DND-41 (cell line): Measurements from ENCODE around the gene MON1A.

Experiments used
- ATAC-seq: fragments of 200-7000 bp; cut with Tn5 transposase; 3 replicates; pipeline ENCODE4 v1.9.1; 2021; ENCODE audit warnings: low read depth; ENCODE audit not compliant: insufficient read depth
- DNase-seq: peaks from one replicate; pipeline ENCODE4 v3.0.0-alpha.2; 2020
- H2AFZ ChIP-seq: 2 replicates; pipeline ENCODE4 v1.6.0; 2012; ENCODE audit warnings: low read depth, low read length
- H3K27ac ChIP-seq: 2 replicates; pipeline ENCODE4 v1.5.1; 2012; ENCODE audit warnings: low read length, inconsistent platforms
- H3K27me3 ChIP-seq: fragments of 200-600 bp; sonication (generic); 2 replicates; pipeline ENCODE4 v1.6.0; 2012; ENCODE audit warnings: low read length, mild to moderate bottlenecking, inconsistent platforms; ENCODE audit not compliant: insufficient read depth, poor library complexity
- H3K36me3 ChIP-seq: 2 replicates; pipeline ENCODE4 v1.5.1; 2012; ENCODE audit warnings: low read length, inconsistent platforms; ENCODE audit not compliant: insufficient read depth
- H3K4me1 ChIP-seq: 2 replicates; pipeline ENCODE4 v1.5.1; 2012; ENCODE audit warnings: mild to moderate bottlenecking, low read length; ENCODE audit not compliant: insufficient read depth
- H3K4me2 ChIP-seq: 2 replicates; pipeline ENCODE4 v1.6.0; 2012; ENCODE audit warnings: mild to moderate bottlenecking, moderate library complexity, low read length, inconsistent platforms; ENCODE audit not compliant: insufficient read depth
- H3K4me3 ChIP-seq, 2 experiments: fragments of 200-600 bp in 1 of 2; shearing (Covaris generic) in 1 of 2; 2 replicates each; pipeline ENCODE4 v1.5.1; 2012 to 2016; ENCODE audit warnings: inconsistent platforms in 2 of 2, low read length in 2 of 2, mild to moderate bottlenecking in 2 of 2, low read depth in 1 of 2, moderate library complexity in 1 of 2
- H3K79me2 ChIP-seq: 2 replicates; pipeline ENCODE4 v1.6.0; 2012; ENCODE audit warnings: low read length, inconsistent platforms; ENCODE audit not compliant: insufficient read depth
- H3K9ac ChIP-seq: 2 replicates; pipeline ENCODE4 v1.6.0; 2012; ENCODE audit warnings: low read depth, mild to moderate bottlenecking, inconsistent platforms, low read length, moderate library complexity
- H3K9me3 ChIP-seq: 2 replicates; pipeline ENCODE4 v1.5.1; 2012; ENCODE audit warnings: low read length, moderate library complexity, mild to moderate bottlenecking, inconsistent platforms; ENCODE audit not compliant: insufficient read depth, severe bottlenecking
- H4K20me1 ChIP-seq: 2 replicates; pipeline ENCODE4 v1.6.0; 2012; ENCODE audit warnings: low read length; ENCODE audit not compliant: insufficient read depth
- EZH2 ChIP-seq: IDR thresholded peaks from 3 replicates; pipeline ENCODE4 v1.6.1; 2012; ENCODE audit warnings: borderline replicate concordance, low read depth, mild to moderate bottlenecking, moderate library complexity, low read length, inconsistent platforms; ENCODE audit not compliant: severe bottlenecking
- TF ChIP-seq, protein P1 (sequence below): IDR thresholded peaks from 2 replicates; pipeline ENCODE4 v1.5.1; 2012; ENCODE audit warnings: borderline replicate concordance, low read length, moderate library complexity, mild to moderate bottlenecking; ENCODE audit not compliant: poor library complexity, severe bottlenecking; ENCODE audit errors: extremely low read depth

MON1A gene

DNA sequence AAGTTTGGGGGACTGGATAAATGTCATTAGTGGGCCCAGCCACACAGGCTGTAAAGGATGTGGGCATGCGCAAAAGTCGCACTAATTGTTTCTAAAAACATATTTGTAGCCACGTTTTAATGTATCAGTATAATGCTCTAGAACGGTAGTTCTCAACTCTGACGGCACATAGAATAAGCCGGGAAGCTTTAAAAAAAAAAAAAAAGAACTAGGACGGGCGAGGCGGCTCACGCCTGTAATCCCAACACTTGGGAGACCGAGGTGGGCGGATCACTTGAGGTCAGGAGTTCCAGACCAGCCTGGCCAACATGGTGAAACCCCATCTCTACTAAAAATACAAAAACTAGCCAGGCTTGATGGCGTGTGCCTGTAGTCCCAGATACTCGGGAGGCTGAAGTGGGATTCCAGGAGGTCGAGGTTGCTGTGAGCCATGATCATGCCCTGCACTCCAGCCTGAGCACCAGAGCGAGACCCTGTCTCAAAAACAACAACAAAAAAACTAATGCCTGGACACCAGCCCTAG lies 618 bp upstream of the MON1A start:
- peak overlapping the region; percentile 61 for H3K27ac ChIP-seq
- H3K9me3 ChIP-seq = no peaks in the 10 kb centered on the region
- peak overlapping the region; percentile 65 for H3K4me2 ChIP-seq
- ATAC-seq = no peak
- DNase-seq = no peak
- H3K4me3 ChIP-seq = peak overlapping the region; percentile 44 to 63
- H3K79me2 ChIP-seq = peaks cover 18% of the 10 kb centered on the region
- H2AFZ ChIP-seq = peak overlapping the region; percentile 95
- H3K27me3 ChIP-seq = no peaks in the 10 kb centered on the region
- peaks cover 24% of the 10 kb centered on the region for H3K4me1 ChIP-seq
- no peaks in the 10 kb centered on the region; the same call in 1 of the 2 replicates for H3K36me3 ChIP-seq
- TF ChIP-seq EZH2 = no peak
- TF ChIP-seq, protein P1, sequence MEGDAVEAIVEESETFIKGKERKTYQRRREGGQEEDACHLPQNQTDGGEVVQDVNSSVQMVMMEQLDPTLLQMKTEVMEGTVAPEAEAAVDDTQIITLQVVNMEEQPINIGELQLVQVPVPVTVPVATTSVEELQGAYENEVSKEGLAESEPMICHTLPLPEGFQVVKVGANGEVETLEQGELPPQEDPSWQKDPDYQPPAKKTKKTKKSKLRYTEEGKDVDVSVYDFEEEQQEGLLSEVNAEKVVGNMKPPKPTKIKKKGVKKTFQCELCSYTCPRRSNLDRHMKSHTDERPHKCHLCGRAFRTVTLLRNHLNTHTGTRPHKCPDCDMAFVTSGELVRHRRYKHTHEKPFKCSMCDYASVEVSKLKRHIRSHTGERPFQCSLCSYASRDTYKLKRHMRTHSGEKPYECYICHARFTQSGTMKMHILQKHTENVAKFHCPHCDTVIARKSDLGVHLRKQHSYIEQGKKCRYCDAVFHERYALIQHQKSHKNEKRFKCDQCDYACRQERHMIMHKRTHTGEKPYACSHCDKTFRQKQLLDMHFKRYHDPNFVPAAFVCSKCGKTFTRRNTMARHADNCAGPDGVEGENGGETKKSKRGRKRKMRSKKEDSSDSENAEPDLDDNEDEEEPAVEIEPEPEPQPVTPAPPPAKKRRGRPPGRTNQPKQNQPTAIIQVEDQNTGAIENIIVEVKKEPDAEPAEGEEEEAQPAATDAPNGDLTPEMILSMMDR = no peak
- no peaks in the 10 kb centered on the region for H4K20me1 ChIP-seq
- peak overlapping the region; percentile 73 for H3K9ac ChIP-seq

DNA sequence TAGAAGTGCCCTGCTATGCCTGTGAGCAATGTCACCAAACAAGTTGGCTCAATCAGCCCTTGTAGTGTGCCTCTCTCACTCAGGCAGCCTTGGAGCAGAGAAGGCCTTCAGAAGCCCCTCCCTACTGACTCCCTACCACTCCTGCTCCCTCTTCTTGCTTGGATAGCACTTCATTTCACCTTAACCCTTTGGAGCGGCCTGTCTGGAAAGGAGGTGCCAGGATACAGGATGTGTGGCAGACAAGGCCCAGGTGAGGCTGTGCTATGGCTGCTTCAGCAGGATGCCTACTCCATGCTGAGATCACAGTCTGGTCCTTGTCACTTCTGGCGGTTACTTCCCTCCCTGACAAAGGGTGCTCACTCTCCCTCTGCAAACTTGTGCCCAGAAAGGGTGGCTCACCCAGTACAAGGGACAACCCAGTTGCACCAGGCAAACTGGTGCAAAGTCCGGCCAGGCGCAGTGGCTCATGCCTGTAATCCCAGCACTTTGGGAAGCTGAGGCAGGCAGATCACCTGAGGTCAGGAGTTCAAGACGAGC lies 1.1 kb downstream of the MON1A start:
- Histone ChIP-seq H3K9me3 (no peaks in the 10 kb centered on the region), H3K36me3 (no peaks in the 10 kb centered on the region; the same call in 1 of the 2 replicates), H3K27me3 (no peaks in the 10 kb centered on the region), H3K27ac (0 out of 2 replicates have a peak overlapping the region, but pooled peaks have one; percentile 3), H3K9ac (peak overlapping the region; percentile 73), H3K79me2 (peaks cover 18% of the 10 kb centered on the region), H4K20me1 (no peaks in the 10 kb centered on the region), H3K4me3 (peak overlapping the region in 1 of 2 experiments; percentile 63; a peak in 2 of 4 replicates), H3K4me2 (peak overlapping the region; percentile 65), H3K4me1 (peaks cover 24% of the 10 kb centered on the region), H2AFZ (no peak overlapping the region)
- ATAC-seq (no peak), DNase-seq (no peak)
- TF ChIP-seq, protein P1 = no peak
- TF ChIP-seq EZH2 = no peak

DNA sequence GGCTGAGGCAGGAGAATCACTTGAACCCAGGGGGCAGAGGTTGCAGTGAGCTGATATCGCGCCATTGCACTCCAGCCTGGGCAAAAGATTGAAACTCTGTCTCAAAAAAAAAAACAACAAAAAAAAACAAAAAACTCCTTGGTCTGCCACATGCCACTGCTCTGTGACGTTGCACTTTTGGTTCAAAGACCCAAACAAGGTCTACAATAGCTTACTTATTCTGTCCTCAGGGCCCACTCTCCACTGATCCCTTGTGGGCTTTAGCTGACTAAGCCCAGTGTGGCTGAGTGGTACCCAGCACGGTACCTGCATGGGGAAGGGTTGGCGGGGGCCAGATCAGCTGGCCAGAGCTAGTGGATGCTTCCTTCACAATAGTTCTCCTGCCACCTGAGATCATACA lies 1.8 kb downstream of the MON1A start:
- no peak for TF ChIP-seq EZH2
- TF ChIP-seq, protein P1 = no peak
- no peaks in the 10 kb centered on the region; the same call in 1 of the 2 replicates for H3K36me3 ChIP-seq
- H3K4me3 ChIP-seq = no peak overlapping the region
- peaks cover 18% of the 10 kb centered on the region for H3K79me2 ChIP-seq
- no peaks in the 10 kb centered on the region for H4K20me1 ChIP-seq
- peak overlapping the region; percentile 65; the same call in 1 of the 2 replicates for H3K4me2 ChIP-seq
- ATAC-seq = no peak
- H3K9me3 ChIP-seq = no peaks in the 10 kb centered on the region
- H3K9ac ChIP-seq = no peak overlapping the region
- peaks cover 24% of the 10 kb centered on the region for H3K4me1 ChIP-seq
- no peak for DNase-seq
- H2AFZ ChIP-seq = no peak overlapping the region
- no peak overlapping the region for H3K27ac ChIP-seq
- no peaks in the 10 kb centered on the region for H3K27me3 ChIP-seq
